ENCODE measurements around the gene GAB4. TPM values are rescaled to one million over a fixed set of nuclear protein-coding genes. Genes with fewer than 3 reads are reported as not detected.
"Not testable (repeated sequence)": the region's sequence is repeated elsewhere in the genome, so short reads cannot be mapped to it uniquely, and the experiment has no call there.

GAB4 gene
- total RNA-seq, 1 experiment from 2014 or later: 0.11 TPM

DNA sequence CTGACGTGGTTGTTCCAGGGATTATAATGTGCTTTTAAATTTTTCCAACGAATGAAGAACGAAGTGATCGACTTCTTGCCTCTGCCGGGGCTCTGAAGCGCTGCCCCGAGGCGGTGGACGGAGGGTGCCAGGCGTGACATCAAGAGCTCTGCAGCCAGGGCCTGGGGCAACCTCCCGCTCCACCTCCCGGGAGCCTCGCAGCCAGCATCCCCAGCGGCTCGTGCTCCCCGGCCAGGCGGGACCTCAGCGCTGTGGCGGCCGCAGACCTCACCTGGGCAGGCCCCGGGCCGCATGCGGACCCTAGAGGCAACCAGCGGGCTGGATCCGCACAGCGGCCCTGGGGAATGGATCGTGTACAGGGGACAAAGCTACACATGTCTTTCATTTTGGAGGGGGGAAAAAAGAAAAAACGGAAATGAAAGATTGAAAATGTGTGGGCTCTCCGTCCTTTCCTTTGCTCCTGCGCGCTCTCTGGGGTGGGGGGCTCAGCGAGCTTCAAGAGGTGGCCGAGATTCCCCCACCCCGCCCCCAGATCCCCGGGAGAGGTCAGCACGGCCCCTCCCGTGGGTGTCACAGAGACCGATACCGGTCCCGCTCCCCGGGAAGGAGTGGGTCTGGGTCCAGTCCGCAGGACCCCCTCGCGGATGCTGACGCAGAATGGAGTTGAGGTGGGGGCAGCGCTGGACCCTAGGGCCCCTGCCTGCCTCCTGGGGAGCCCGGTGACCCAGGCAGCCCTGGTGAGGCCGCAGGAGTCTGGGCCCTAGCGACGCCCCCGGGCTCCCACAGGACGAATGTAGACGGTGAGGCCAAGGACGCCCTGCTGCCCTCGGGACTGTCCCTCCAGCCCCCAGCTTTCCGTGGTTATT, 28.2 kb upstream of the GAB4 start:
- H2AFZ ChIP-seq (ENCODE audit: low read length); H3K4me3 ChIP-seq (ENCODE audit: low read length); H3K79me2 ChIP-seq (ENCODE audit: low read length); H3K9ac ChIP-seq (ENCODE audit: low read length); H3K4me1 ChIP-seq (ENCODE audit: low read length); DNase-seq; H3K36me3 ChIP-seq (ENCODE audit: insufficient read depth, low read length); H3K27ac ChIP-seq (ENCODE audit: low read length); H4K20me1 ChIP-seq (ENCODE audit: insufficient read depth, low read depth, low read length); H3K27me3 ChIP-seq (ENCODE audit: low read length); H3K4me2 ChIP-seq (ENCODE audit: low read depth, low read length, poor library complexity, severe bottlenecking); H3K9me2 ChIP-seq (replicated peaks; ENCODE audit: insufficient read depth, low read length); H3K9me3 ChIP-seq (ENCODE audit: low read length): not testable (repeated sequence)

DNA sequence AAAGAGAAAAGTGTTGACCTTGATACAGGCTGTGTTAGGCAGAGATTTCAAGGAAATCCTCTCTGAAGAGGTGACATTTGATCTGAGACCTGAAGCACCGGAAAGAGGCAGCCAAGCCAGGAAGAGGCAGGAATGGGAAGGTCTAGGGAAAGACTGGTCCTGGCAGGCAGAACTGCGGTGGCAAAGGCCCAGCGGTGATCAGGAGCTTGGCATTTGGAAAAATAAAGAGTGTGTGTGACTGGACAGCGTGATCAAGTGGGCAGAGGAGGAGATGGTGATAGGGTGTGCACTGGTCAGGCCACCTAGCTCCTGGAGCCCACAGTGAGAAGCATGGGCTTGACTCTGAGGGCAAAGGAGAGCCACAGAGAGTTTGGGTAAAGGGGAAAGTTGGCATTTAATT, 27.2 kb upstream of the GAB4 start:
- Histone ChIP-seq H3K4me1 (ENCODE audit: low read length) (peaks cover 5% of the 10 kb centered on the region; the same call in 1 of the 2 replicates), H3K9me2 (replicated peaks; ENCODE audit: insufficient read depth, low read length) (no peaks in the 10 kb centered on the region), H3K4me3 (ENCODE audit: low read length) (no peak overlapping the region), H3K79me2 (ENCODE audit: low read length) (no peaks in the 10 kb centered on the region), H3K9ac (ENCODE audit: low read length) (no peak overlapping the region), H4K20me1 (ENCODE audit: insufficient read depth, low read depth, low read length) (no peaks in the 10 kb centered on the region), H3K36me3 (ENCODE audit: insufficient read depth, low read length) (no peaks in the 10 kb centered on the region), H3K9me3 (ENCODE audit: low read length) (no peaks in the 10 kb centered on the region), H3K4me2 (ENCODE audit: low read depth, low read length, poor library complexity, severe bottlenecking) (no peak overlapping the region), H3K27ac (ENCODE audit: low read length) (no peak overlapping the region), H3K27me3 (ENCODE audit: low read length) (no peaks in the 10 kb centered on the region), H2AFZ (ENCODE audit: low read length) (no peak overlapping the region)
- no peak for DNase-seq

DNA sequence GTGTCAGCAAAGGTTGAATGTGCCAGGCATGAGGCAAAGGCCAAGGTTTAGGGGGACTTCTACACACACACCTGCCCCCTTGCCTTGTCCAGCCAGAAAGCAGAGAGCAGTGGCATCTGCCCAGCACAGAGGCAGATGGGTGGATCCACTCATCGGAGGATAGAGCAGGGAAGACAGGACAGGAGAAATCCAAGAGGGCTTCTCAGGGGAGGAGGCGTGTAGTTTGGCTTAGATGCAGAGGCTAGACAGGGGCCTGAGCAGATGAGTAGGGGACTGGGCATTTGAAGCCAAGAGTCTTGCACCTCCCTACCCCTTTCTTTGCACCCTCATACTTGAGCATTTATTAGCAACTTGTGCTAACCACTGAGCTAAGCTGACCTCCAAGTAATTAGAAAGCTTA, 26.5 kb upstream of the GAB4 start:
- not testable (repeated sequence) for H4K20me1 ChIP-seq (ENCODE audit: insufficient read depth, low read depth, low read length); H3K4me1 ChIP-seq (ENCODE audit: low read length); H3K79me2 ChIP-seq (ENCODE audit: low read length); H3K27ac ChIP-seq (ENCODE audit: low read length); H3K9me2 ChIP-seq (replicated peaks; ENCODE audit: insufficient read depth, low read length); H3K4me3 ChIP-seq (ENCODE audit: low read length); H3K9me3 ChIP-seq (ENCODE audit: low read length); H3K4me2 ChIP-seq (ENCODE audit: low read depth, low read length, poor library complexity, severe bottlenecking); H3K36me3 ChIP-seq (ENCODE audit: insufficient read depth, low read length); H3K27me3 ChIP-seq (ENCODE audit: low read length); H3K9ac ChIP-seq (ENCODE audit: low read length); H2AFZ ChIP-seq (ENCODE audit: low read length); DNase-seq

DNA sequence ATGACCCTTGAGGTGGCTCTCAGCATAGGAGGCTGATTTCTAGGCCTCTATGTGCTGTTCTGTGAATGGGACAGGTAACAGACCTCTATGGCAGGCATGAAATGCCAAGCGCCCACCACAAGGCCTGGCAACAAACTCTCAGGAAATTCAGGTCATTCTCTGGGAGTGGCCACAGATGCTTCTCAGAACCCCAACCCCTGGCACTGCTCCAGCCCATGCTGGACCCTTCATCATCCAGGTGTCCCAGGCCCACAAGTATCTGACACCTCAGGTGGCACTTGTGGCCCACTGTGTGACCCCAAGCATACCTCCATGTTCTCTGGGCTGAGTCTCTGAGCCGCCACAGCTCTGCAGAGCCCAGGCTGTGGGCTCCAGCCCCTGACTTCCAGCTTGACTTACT, 24.3 kb upstream of the GAB4 start:
- H3K27ac ChIP-seq (ENCODE audit: low read length); H3K79me2 ChIP-seq (ENCODE audit: low read length); H3K27me3 ChIP-seq (ENCODE audit: low read length); H4K20me1 ChIP-seq (ENCODE audit: insufficient read depth, low read depth, low read length); H2AFZ ChIP-seq (ENCODE audit: low read length); H3K4me2 ChIP-seq (ENCODE audit: low read depth, low read length, poor library complexity, severe bottlenecking); H3K4me3 ChIP-seq (ENCODE audit: low read length); H3K9me2 ChIP-seq (replicated peaks; ENCODE audit: insufficient read depth, low read length); H3K36me3 ChIP-seq (ENCODE audit: insufficient read depth, low read length); DNase-seq; H3K9me3 ChIP-seq (ENCODE audit: low read length); H3K9ac ChIP-seq (ENCODE audit: low read length); H3K4me1 ChIP-seq (ENCODE audit: low read length): not testable (repeated sequence)

- H3K4me2 ChIP-seq (ENCODE audit: low read depth, low read length, poor library complexity, severe bottlenecking); H3K4me1 ChIP-seq (ENCODE audit: low read length); H3K79me2 ChIP-seq (ENCODE audit: low read length); H3K4me3 ChIP-seq (ENCODE audit: low read length); H3K27me3 ChIP-seq (ENCODE audit: low read length); H3K27ac ChIP-seq (ENCODE audit: low read length); DNase-seq; H3K9ac ChIP-seq (ENCODE audit: low read length); H3K9me3 ChIP-seq (ENCODE audit: low read length); H3K36me3 ChIP-seq (ENCODE audit: insufficient read depth, low read length); H2AFZ ChIP-seq (ENCODE audit: low read length); H4K20me1 ChIP-seq (ENCODE audit: insufficient read depth, low read depth, low read length); H3K9me2 ChIP-seq (replicated peaks; ENCODE audit: insufficient read depth, low read length): not testable (repeated sequence)
Observed at GRCh38 chr22:17024380-17024779, 16.4 kb upstream of the GAB4 start.

GRCh38 chr22:17015552-17015951, 7.5 kb upstream of the GAB4 start:
- H3K9me2 ChIP-seq (replicated peaks; ENCODE audit: insufficient read depth, low read length); H3K27me3 ChIP-seq (ENCODE audit: low read length); H3K4me3 ChIP-seq (ENCODE audit: low read length); H3K9me3 ChIP-seq (ENCODE audit: low read length); H2AFZ ChIP-seq (ENCODE audit: low read length); H3K27ac ChIP-seq (ENCODE audit: low read length); H3K9ac ChIP-seq (ENCODE audit: low read length); DNase-seq; H3K4me2 ChIP-seq (ENCODE audit: low read depth, low read length, poor library complexity, severe bottlenecking); H3K4me1 ChIP-seq (ENCODE audit: low read length); H4K20me1 ChIP-seq (ENCODE audit: insufficient read depth, low read depth, low read length); H3K36me3 ChIP-seq (ENCODE audit: insufficient read depth, low read length); H3K79me2 ChIP-seq (ENCODE audit: low read length): not testable (repeated sequence)

- not testable (repeated sequence) for H3K4me1 ChIP-seq (ENCODE audit: low read length); H3K27me3 ChIP-seq (ENCODE audit: low read length); H3K9me3 ChIP-seq (ENCODE audit: low read length); H3K4me3 ChIP-seq (ENCODE audit: low read length); H4K20me1 ChIP-seq (ENCODE audit: insufficient read depth, low read depth, low read length); H3K36me3 ChIP-seq (ENCODE audit: insufficient read depth, low read length); DNase-seq; H3K79me2 ChIP-seq (ENCODE audit: low read length); H3K4me2 ChIP-seq (ENCODE audit: low read depth, low read length, poor library complexity, severe bottlenecking); H3K9me2 ChIP-seq (replicated peaks; ENCODE audit: insufficient read depth, low read length); H2AFZ ChIP-seq (ENCODE audit: low read length); H3K27ac ChIP-seq (ENCODE audit: low read length); H3K9ac ChIP-seq (ENCODE audit: low read length)
Observed at GRCh38 chr22:17014101-17014440, 6.0 kb upstream of the GAB4 start.

GRCh38 chr22:17013396-17014100, 5.5 kb upstream of the GAB4 start:
- Histone ChIP-seq H3K9ac (ENCODE audit: low read length) (no peak overlapping the region), H3K36me3 (ENCODE audit: insufficient read depth, low read length) (no peaks in the 10 kb centered on the region), H2AFZ (ENCODE audit: low read length) (no peak overlapping the region), H3K4me2 (ENCODE audit: low read depth, low read length, poor library complexity, severe bottlenecking) (no peak overlapping the region), H3K9me2 (replicated peaks; ENCODE audit: insufficient read depth, low read length) (no peaks in the 10 kb centered on the region), H3K27me3 (ENCODE audit: low read length) (no peaks in the 10 kb centered on the region), H3K9me3 (ENCODE audit: low read length) (no peaks in the 10 kb centered on the region), H3K79me2 (ENCODE audit: low read length) (no peaks in the 10 kb centered on the region), H3K27ac (ENCODE audit: low read length) (no peak overlapping the region), H4K20me1 (ENCODE audit: insufficient read depth, low read depth, low read length) (no peaks in the 10 kb centered on the region), H3K4me1 (ENCODE audit: low read length) (no peaks in the 10 kb centered on the region), H3K4me3 (ENCODE audit: low read length) (no peak overlapping the region)
- DNase-seq: no peak
